K562 (cell line): ENCODE data around the gene BLOC1S3. TPM values are rescaled to one million over a fixed set of nuclear protein-coding genes. Genes with fewer than 3 reads are reported as not detected.
A peak's percentile ranks its signal among the peaks of the same experiment; 100 is the strongest.

ENCODE experiments used
- ATAC-seq: fragments of 200-7000 bp; cut with Tn5 transposase; 3 replicates; pipeline ENCODE4 v1.9.1; 2020; ENCODE audit warnings: moderate library complexity
- BruUV-seq: library from RNA; stranded (reverse); fragments of 400-500 nt; replicated peaks from 2 replicates; lab custom pipeline; 2021; lab: Mats Ljungman, UMichigan
- CTCF ChIA-PET: fragments of 300-600 bp; formaldehyde crosslinking; extraction: SDS; loops from one replicate; lab custom pipeline; 2021; ENCODE audit warnings: low intra/inter-chr PET ratio; lab: Yijun Ruan, JAX
- POLR2A ChIA-PET: fragments of 300-600, 350-650 bp; sonication (Branson Sonifier 250); formaldehyde crosslinking; extraction: SDS; loops from one replicate; lab custom pipeline; 2021; ENCODE audit warnings: antibody characterized with exemption, inconsistent platforms; lab: Yijun Ruan, JAX
- DNase-seq, 4 experiments: peaks; one replicate each; pipeline versions ENCODE4 v3.0.0 to v3.0.0-alpha.2; 2011 to 2018; ENCODE audit warnings: low spot score in 3 of 4, mixed read lengths in 3 of 4; ENCODE audit errors: extremely low read depth in 1 of 4
- FAIRE-seq: peaks from 2 replicates; lab custom pipeline; 2011; peaks lifted over from hg19 to GRCh38; lab: Jason Lieb, UNC
- H2AFZ ChIP-seq: 2 replicates; pipeline ENCODE4 v1.6.0; 2011; ENCODE audit warnings: low read depth, low read length, control low read depth, inconsistent platforms
- H3K27ac ChIP-seq: fragments of 200-600 bp; 3 replicates; pipeline ENCODE4 v1.8.0; 2011; ENCODE audit warnings: low read depth, mild to moderate bottlenecking, control low read depth, inconsistent platforms, low read length, moderate library complexity, mixed read lengths; ENCODE audit errors: extremely low read depth
- H3K27me3 ChIP-seq, 2 experiments: fragments of 300-600 bp in 1 of 2; 2 replicates in 1 of 2; 3 replicates in 1 of 2; pipeline versions ENCODE4 v1.6.0 to v1.8.0; 2011; ENCODE audit warnings: inconsistent platforms in 2 of 2, low read length in 2 of 2, mild to moderate bottlenecking in 1 of 2, mixed read lengths in 1 of 2, moderate library complexity in 1 of 2; ENCODE audit not compliant: control insufficient read depth in 2 of 2, insufficient read depth in 2 of 2
- H3K36me3 ChIP-seq: fragments of 300-600 bp; 3 replicates; pipeline ENCODE4 v1.8.0; 2011; ENCODE audit warnings: mild to moderate bottlenecking, low read length, inconsistent platforms; ENCODE audit not compliant: control insufficient read depth, insufficient read depth
- H3K4me1 ChIP-seq, 2 experiments: fragments of 200-600 bp in 1 of 2; replicated peaks in 1 of 2; 2 replicates in 1 of 2; 3 replicates in 1 of 2; pipeline versions ENCODE4 v1.5.1 to v1.8.0; 2011; ENCODE audit warnings: inconsistent platforms in 2 of 2, low read length in 2 of 2, mild to moderate bottlenecking in 1 of 2, mixed read lengths in 1 of 2, moderate library complexity in 1 of 2; ENCODE audit not compliant: control insufficient read depth in 2 of 2, insufficient read depth in 2 of 2
- H3K4me2 ChIP-seq: 2 replicates; pipeline ENCODE4 v1.6.1; 2011; ENCODE audit warnings: low read length, control low read depth, inconsistent platforms, mixed read lengths; ENCODE audit not compliant: insufficient read depth
- H3K4me3 ChIP-seq: fragments of 200-600 bp; sonication (generic), shearing (Covaris generic); 2 replicates; pipeline ENCODE4 v1.5.1; 2016; ENCODE audit warnings: control low read depth, inconsistent platforms
- H3K79me2 ChIP-seq: fragments of 200-600 bp; 3 replicates; pipeline ENCODE4 v1.8.0; 2011; ENCODE audit warnings: low read length, inconsistent platforms; ENCODE audit not compliant: control insufficient read depth, insufficient read depth
- H3K9ac ChIP-seq, 2 experiments: 2 replicates each; pipeline versions ENCODE4 v1.6.0 to v1.6.1; 2011; ENCODE audit warnings: low read depth in 2 of 2, low read length in 2 of 2, control low read depth in 1 of 2, inconsistent platforms in 1 of 2, mild to moderate bottlenecking in 1 of 2, mixed read lengths in 1 of 2; ENCODE audit not compliant: insufficient read depth in 1 of 2
- H3K9me1 ChIP-seq: one replicate; pipeline ENCODE4 v1.6.0; 2011; ENCODE audit warnings: inconsistent platforms, mild to moderate bottlenecking, low read length, moderate library complexity; ENCODE audit not compliant: control insufficient read depth, insufficient read depth
- H3K9me3 ChIP-seq: replicated peaks from 2 replicates; pipeline ENCODE4 v1.5.1; 2011; ENCODE audit warnings: low read depth, low read length, inconsistent platforms; ENCODE audit not compliant: control insufficient read depth, insufficient read depth
- H4K20me1 ChIP-seq: replicated peaks from 2 replicates; pipeline ENCODE4 v1.6.1; 2011; ENCODE audit warnings: low read length, inconsistent platforms, mixed read lengths; ENCODE audit not compliant: control insufficient read depth, insufficient read depth
- BDP1 ChIP-seq: IDR thresholded peaks from 3 replicates; pipeline ENCODE4 v1.6.1; 2011; ENCODE audit not compliant: insufficient read length, insufficient read depth
- DIDO1 ChIP-seq: fragments of 450-650 bp; IDR thresholded peaks from 2 replicates; pipeline ENCODE4 v1.6.1; 2016; ENCODE audit warnings: low read depth, missing biosample characterization, missing genetic modification characterization
- PHF21A ChIP-seq: fragments of 450-650 bp; IDR thresholded peaks from 2 replicates; pipeline ENCODE4 v1.6.1; 2017; ENCODE audit warnings: low read depth, borderline replicate concordance
- POLR3A ChIP-seq: IDR thresholded peaks from 2 replicates; pipeline ENCODE4 v1.6.1; 2011; ENCODE audit warnings: borderline replicate concordance, mild to moderate bottlenecking, moderate library complexity; ENCODE audit not compliant: insufficient read length, insufficient read depth; ENCODE audit errors: extremely low read depth
- RREB1 ChIP-seq: fragments of 250-450 bp; sonication (Bioruptor Pico); IDR thresholded peaks from 2 replicates; pipeline ENCODE4 v1.4.0; 2020
- SMAD3 ChIP-seq: fragments of 450-650 bp; formaldehyde crosslinking; conservative IDR thresholded peaks from 2 replicates; pipeline ENCODE4 v1.4.0; 2020; ENCODE audit warnings: mild to moderate bottlenecking
- TARDBP ChIP-seq: fragments of 450-650 bp; IDR thresholded peaks from 2 replicates; pipeline ENCODE4 v1.6.1; 2016
- ZBTB33 ChIP-seq: sonication (generic); formaldehyde crosslinking; IDR thresholded peaks from 2 replicates; pipeline ENCODE4 v1.8.1; 2023; ENCODE audit warnings: mild to moderate bottlenecking, missing genetic modification reagents
- ZNF280B ChIP-seq: fragments of 250-450 bp; sonication (Bioruptor Pico); IDR thresholded peaks from 2 replicates; pipeline ENCODE4 v1.5.1; 2021; ENCODE audit warnings: mild to moderate bottlenecking
- WGBS: fragments of 100-300 bp; shearing (Covaris generic); methylation state at CpG from one replicate; pipeline ENCODE4 v1.1.6; 2016; ENCODE audit warnings: low coverage, mixed read lengths; ENCODE audit not compliant: insufficient coverage; ENCODE audit errors: missing lambda C conversion rate; 5-methylcytosine and 5-hydroxymethylcytosine counted together
- in situ Hi-C: fragments of 300-500 bp; cut with MboI; formaldehyde crosslinking; loops from 4 replicates; pipeline ENCODE4 v1.15.0; 2018; ENCODE audit warnings: inconsistent platforms, mixed read lengths
- intact Hi-C: fragments of 100-400 bp; cut with micrococcal nuclease; formaldehyde crosslinking; loops from 2 replicates; pipeline ENCODE4 v1.14.2; 2022
- polyA plus RNA-seq, 8 experiments: library from polyadenylated mRNA; depleted of rRNA in 4 of 8; stranded (reverse) in 5 of 8; unstranded in 3 of 8; fragments of >200 nt; fragmentation: Nextera tagmentation in 2 of 8; fragmentation: Illumina TruSeq in 1 of 8; extraction: Ambion mirVana in 2 of 8; extraction: Trizol in 1 of 8; gene quantifications; 2 replicates each; pipeline versions ENCODE4 v1.2.1 to v1.2.3, GENCODE V29; 2011 to 2014; ENCODE audit warnings: inconsistent platforms in 1 of 8, missing spikeins in 1 of 8
- total RNA-seq, 7 experiments: library from RNA; depleted of rRNA in 6 of 7; stranded (reverse); fragments of >200 nt in 6 of 7; fragmentation: Illumina TruSeq in 2 of 7; extraction: Trizol in 2 of 7; gene quantifications; 2 replicates each; pipeline versions ENCODE4 v1.2.1 to v1.2.3, GENCODE V29; 2011 to 2021; ENCODE audit warnings: low replicate concordance in 1 of 7
- TF ChIP-seq, protein P1 (sequence below): sonication (generic); formaldehyde crosslinking; IDR thresholded peaks from 2 replicates; pipeline ENCODE4 v1.8.0; 2022; ENCODE audit warnings: mild to moderate bottlenecking, missing genetic modification reagents

The BLOC1S3 gene
- total and polyA plus RNA-seq, 9 of the 15 experiments (the other 6 are each of a cell fraction or from before 2014, with no cell fraction given), result 3.9 to 20.2 (median 10.4) TPM

GRCh38 chr19:45202637-45203036 is 24.1 kb downstream of the BLOC1S3 start:
- ChIA-PET POLR2A (no interaction called here), CTCF (no interaction called here)
- WGBS, result 79% methylated on average over 5 of the region's 6 CpGs
- no peaks in the 10 kb centered on the region for H3K9me1 ChIP-seq
- no peaks in the 10 kb centered on the region for H3K36me3 ChIP-seq
- H3K4me3 ChIP-seq, result no peak overlapping the region
- FAIRE-seq (no peak), DNase-seq (no peak), ATAC-seq (no peak)
- BruUV-seq, result no TSS peak
- no peak overlapping the region for H3K27ac ChIP-seq
- H3K9ac ChIP-seq, result peak overlapping the region in 1 of 2 experiments; percentile 17; a peak in 2 of 4 replicates
- no peaks in the 10 kb centered on the region for H4K20me1 ChIP-seq
- no peak overlapping the region for H2AFZ ChIP-seq
- H3K27me3 ChIP-seq, result peaks cover 0 to 5% of the 10 kb centered on the region in 2 experiments; a peak in 1 of 5 replicates
- H3K4me1 ChIP-seq, result no peaks in the 10 kb centered on the region; a peak in 1 of 5 replicates
- no peak overlapping the region for H3K4me2 ChIP-seq
- intact Hi-C loops (no loop called here), in situ Hi-C loops (loop anchor here (5.0 kb wide), 1 partner anchor 135 kb away; no protein-coding TSS in a partner anchor)
- no peaks in the 10 kb centered on the region for H3K9me3 ChIP-seq
- no peaks in the 10 kb centered on the region for H3K79me2 ChIP-seq
- TF ChIP-seq SMAD3 (CRISPR knock-in tag) (no peak), BDP1 (no peak), POLR3A (no peak), ZBTB33 (CRISPR knock-in tag) (no peak), PHF21A (no peak), TARDBP (no peak), ZNF280B (CRISPR knock-in tag) (no peak), RREB1 (CRISPR knock-in tag) (no peak), DIDO1 (tag) (no peak)
- TF ChIP-seq, protein P1, sequence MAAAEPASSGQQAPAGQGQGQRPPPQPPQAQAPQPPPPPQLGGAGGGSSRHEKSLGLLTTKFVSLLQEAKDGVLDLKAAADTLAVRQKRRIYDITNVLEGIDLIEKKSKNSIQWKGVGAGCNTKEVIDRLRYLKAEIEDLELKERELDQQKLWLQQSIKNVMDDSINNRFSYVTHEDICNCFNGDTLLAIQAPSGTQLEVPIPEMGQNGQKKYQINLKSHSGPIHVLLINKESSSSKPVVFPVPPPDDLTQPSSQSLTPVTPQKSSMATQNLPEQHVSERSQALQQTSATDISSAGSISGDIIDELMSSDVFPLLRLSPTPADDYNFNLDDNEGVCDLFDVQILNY (CRISPR knock-in tag), result no peak
